Panc1 (cell line): Measurements from ENCODE around the gene PPP1R14B. TPM values are rescaled to one million over a fixed set of nuclear protein-coding genes. Genes with fewer than 3 reads are reported as not detected.

Experiments used
- ATAC-seq: fragments of 200-7000 bp; cut with Tn5 transposase; 2 replicates; pipeline ENCODE4 v1.9.1; 2020; ENCODE audit warnings: mild to moderate bottlenecking, moderate library complexity
- BruUV-seq: library from RNA; stranded (reverse); fragments of 400-500 nt; replicated peaks from 2 replicates; lab custom pipeline; 2021; lab: Mats Ljungman, UMichigan
- CTCF ChIA-PET: fragments of 300-600 bp; sonication (Branson Sonifier 250); formaldehyde crosslinking; loops from one replicate; lab custom pipeline; 2022; ENCODE audit warnings: antibody characterized with exemption; lab: Charles Lee
- POLR2A ChIA-PET: fragments of 300-600 bp; sonication (Branson Sonifier 250); formaldehyde crosslinking; loops from one replicate; lab custom pipeline; 2022; ENCODE audit warnings: antibody characterized with exemption; lab: Charles Lee
- DNase-seq: peaks from one replicate; pipeline ENCODE4 v3.0.0-alpha.2; 2010; ENCODE audit warnings: low read depth, low spot score
- H3K27ac ChIP-seq: 2 replicates; pipeline ENCODE4 v1.5.1; 2011; ENCODE audit warnings: mild to moderate bottlenecking, low read length, inconsistent platforms
- H3K27me3 ChIP-seq: fragments of 200-500 bp; sonication (Bioruptor generic); 2 replicates; pipeline ENCODE4 v1.6.0; 2014; ENCODE audit warnings: low read length, inconsistent platforms; ENCODE audit not compliant: control insufficient read depth, insufficient read depth
- H3K36me3 ChIP-seq: fragments of 200-500 bp; sonication (Bioruptor generic); 2 replicates; pipeline ENCODE4 v1.5.1; 2014; ENCODE audit warnings: inconsistent platforms, mild to moderate bottlenecking, low read length, moderate library complexity; ENCODE audit not compliant: control insufficient read depth, insufficient read depth
- H3K4me1 ChIP-seq: 2 replicates; pipeline ENCODE4 v1.5.1; 2011; ENCODE audit warnings: inconsistent platforms, mild to moderate bottlenecking, low read length, moderate library complexity; ENCODE audit not compliant: control insufficient read depth, insufficient read depth
- H3K4me3 ChIP-seq, 2 experiments: 2 replicates each; pipeline ENCODE4 v1.5.1; 2011 to 2012; ENCODE audit warnings: low read depth in 2 of 2, low read length in 2 of 2, mild to moderate bottlenecking in 2 of 2, inconsistent platforms in 1 of 2, moderate library complexity in 1 of 2
- H3K9me3 ChIP-seq: fragments of 200-500 bp; sonication (Bioruptor generic); 2 replicates; pipeline ENCODE4 v1.5.1; 2014; ENCODE audit warnings: low read depth, mild to moderate bottlenecking, inconsistent platforms, low read length, moderate library complexity; ENCODE audit not compliant: control insufficient read depth, insufficient read depth
- POLR2AphosphoS5 ChIP-seq: IDR thresholded peaks from 2 replicates; pipeline ENCODE4 v1.6.1; 2012; ENCODE audit warnings: mild to moderate bottlenecking, low read depth, low read length, moderate library complexity
- SIN3A ChIP-seq: IDR thresholded peaks from 2 replicates; pipeline ENCODE4 v1.6.1; 2012; ENCODE audit warnings: low read depth, mild to moderate bottlenecking, low read length, moderate library complexity, borderline replicate concordance; ENCODE audit not compliant: insufficient read depth
- TCF7L2 ChIP-seq: IDR thresholded peaks from 2 replicates; pipeline ENCODE4 v1.6.1; 2011; ENCODE audit warnings: mild to moderate bottlenecking, low read depth, low read length, inconsistent platforms
- in situ Hi-C: cut with HindIII; loops from 2 replicates; pipeline ENCODE4 v1.10.0; 2016; ENCODE audit warnings: low sequenced_read_pairs, low pct_unique_long_range_greater_than_20kb
- intact Hi-C: fragments of 100-400 bp; cut with micrococcal nuclease; formaldehyde crosslinking; loops from one replicate; pipeline ENCODE4 v1.10.0; 2022; ENCODE audit not compliant: unreplicated experiment
- total RNA-seq: library from RNA; stranded (reverse); gene quantifications from one replicate; pipeline ENCODE4 v1.2.1, GENCODE V29; 2021; ENCODE audit not compliant: unreplicated experiment
- TF ChIP-seq, protein P1 (sequence below), 2 experiments: IDR thresholded peaks; 2 replicates each; pipeline ENCODE4 v1.6.1; 2011 to 2012; ENCODE audit warnings: low read depth in 2 of 2, control low read depth in 1 of 2, low read length in 1 of 2, mild to moderate bottlenecking in 1 of 2, moderate library complexity in 1 of 2; ENCODE audit not compliant: insufficient read depth in 1 of 2
- TF ChIP-seq, protein P2 (sequence below): fragments of 450-650 bp; IDR thresholded peaks from 2 replicates; pipeline ENCODE4 v1.5.1; 2017; ENCODE audit warnings: mild to moderate bottlenecking

The PPP1R14B gene
- total RNA-seq, 1 experiment from 2014 or later, result 261 TPM

DNA sequence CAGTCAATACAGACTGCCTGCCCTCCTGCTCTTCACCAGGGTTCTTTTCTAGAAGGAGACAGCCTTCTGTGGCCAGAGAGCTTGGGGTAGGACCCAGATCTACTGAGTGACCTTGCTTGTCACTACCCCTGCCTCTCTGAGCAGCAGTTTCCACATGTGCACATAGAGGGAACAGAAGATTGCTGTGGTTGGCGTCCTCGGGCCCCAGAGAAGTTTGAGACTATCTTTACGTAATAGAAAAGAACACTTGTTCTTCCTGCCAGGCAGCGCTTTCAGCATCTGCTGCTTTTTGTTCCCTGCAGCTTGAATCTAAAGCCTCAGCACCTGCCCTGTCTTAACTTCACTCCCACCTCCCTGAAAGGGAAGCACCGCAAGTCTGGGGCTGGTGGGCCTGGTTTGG, 7.7 kb downstream of the PPP1R14B start:
- no peaks in the 10 kb centered on the region; the same call in 1 of the 2 replicates for H3K36me3 ChIP-seq
- intact Hi-C loops, result no loop called here
- BruUV-seq, result no TSS peak
- DNase-seq (no peak), ATAC-seq (no peak)
- no peak overlapping the region for H3K4me3 ChIP-seq
- H3K9me3 ChIP-seq, result no peaks in the 10 kb centered on the region
- TF ChIP-seq SIN3A (no peak), POLR2AphosphoS5 (no peak), TCF7L2 (no peak)
- TF ChIP-seq, protein P1, sequence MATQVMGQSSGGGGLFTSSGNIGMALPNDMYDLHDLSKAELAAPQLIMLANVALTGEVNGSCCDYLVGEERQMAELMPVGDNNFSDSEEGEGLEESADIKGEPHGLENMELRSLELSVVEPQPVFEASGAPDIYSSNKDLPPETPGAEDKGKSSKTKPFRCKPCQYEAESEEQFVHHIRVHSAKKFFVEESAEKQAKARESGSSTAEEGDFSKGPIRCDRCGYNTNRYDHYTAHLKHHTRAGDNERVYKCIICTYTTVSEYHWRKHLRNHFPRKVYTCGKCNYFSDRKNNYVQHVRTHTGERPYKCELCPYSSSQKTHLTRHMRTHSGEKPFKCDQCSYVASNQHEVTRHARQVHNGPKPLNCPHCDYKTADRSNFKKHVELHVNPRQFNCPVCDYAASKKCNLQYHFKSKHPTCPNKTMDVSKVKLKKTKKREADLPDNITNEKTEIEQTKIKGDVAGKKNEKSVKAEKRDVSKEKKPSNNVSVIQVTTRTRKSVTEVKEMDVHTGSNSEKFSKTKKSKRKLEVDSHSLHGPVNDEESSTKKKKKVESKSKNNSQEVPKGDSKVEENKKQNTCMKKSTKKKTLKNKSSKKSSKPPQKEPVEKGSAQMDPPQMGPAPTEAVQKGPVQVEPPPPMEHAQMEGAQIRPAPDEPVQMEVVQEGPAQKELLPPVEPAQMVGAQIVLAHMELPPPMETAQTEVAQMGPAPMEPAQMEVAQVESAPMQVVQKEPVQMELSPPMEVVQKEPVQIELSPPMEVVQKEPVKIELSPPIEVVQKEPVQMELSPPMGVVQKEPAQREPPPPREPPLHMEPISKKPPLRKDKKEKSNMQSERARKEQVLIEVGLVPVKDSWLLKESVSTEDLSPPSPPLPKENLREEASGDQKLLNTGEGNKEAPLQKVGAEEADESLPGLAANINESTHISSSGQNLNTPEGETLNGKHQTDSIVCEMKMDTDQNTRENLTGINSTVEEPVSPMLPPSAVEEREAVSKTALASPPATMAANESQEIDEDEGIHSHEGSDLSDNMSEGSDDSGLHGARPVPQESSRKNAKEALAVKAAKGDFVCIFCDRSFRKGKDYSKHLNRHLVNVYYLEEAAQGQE (IDR thresholded peaks at IDR 0.05; ENCODE audit: insufficient read depth in 1 of 2, low read depth in 2 of 2, low read length in 1 of 2), result no peak
- TF ChIP-seq, protein P2, sequence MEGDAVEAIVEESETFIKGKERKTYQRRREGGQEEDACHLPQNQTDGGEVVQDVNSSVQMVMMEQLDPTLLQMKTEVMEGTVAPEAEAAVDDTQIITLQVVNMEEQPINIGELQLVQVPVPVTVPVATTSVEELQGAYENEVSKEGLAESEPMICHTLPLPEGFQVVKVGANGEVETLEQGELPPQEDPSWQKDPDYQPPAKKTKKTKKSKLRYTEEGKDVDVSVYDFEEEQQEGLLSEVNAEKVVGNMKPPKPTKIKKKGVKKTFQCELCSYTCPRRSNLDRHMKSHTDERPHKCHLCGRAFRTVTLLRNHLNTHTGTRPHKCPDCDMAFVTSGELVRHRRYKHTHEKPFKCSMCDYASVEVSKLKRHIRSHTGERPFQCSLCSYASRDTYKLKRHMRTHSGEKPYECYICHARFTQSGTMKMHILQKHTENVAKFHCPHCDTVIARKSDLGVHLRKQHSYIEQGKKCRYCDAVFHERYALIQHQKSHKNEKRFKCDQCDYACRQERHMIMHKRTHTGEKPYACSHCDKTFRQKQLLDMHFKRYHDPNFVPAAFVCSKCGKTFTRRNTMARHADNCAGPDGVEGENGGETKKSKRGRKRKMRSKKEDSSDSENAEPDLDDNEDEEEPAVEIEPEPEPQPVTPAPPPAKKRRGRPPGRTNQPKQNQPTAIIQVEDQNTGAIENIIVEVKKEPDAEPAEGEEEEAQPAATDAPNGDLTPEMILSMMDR, result no peak
- H3K27me3 ChIP-seq, result no peaks in the 10 kb centered on the region
- H3K27ac ChIP-seq, result no peak overlapping the region
- H3K4me1 ChIP-seq, result peaks cover 24% of the 10 kb centered on the region
- POLR2A ChIA-PET, result interaction anchor here (0.6 kb wide), 1 partner anchor 270 kb away, joined by 3 read pairs; no protein-coding TSS in a partner anchor
- in situ Hi-C loops, result no loop called here
- CTCF ChIA-PET, result no interaction called here

DNA sequence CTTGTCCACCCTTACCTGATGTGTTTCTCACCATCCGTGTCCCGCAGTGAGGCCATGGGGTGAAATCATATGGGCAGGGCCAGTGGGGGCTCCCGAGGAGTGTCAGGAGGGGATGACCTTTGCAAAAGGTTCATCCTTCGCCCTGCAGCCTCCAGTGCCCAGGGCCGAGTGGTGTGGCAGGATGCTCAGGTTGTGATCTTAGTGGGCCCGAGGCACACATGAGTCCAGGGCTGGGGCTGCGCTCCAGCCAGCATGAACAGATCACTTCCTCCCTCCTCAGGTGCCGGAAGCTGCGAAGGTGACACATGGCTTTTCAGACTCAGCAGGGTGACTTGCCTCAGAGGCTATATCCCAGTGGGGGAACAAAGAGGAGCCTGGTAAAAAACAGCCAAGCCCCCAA, 8.7 kb downstream of the PPP1R14B start:
- BruUV-seq, result no TSS peak
- CTCF ChIA-PET, result interaction anchor here (0.7 kb wide), 1 partner anchor 14 kb away, joined by 3 read pairs; the partner anchor contains the start of gene PLCB3
- no peak for ATAC-seq
- in situ Hi-C loops, result no loop called here
- no peak for DNase-seq
- POLR2A ChIA-PET, result no interaction called here
- H3K4me3 ChIP-seq, result no peak overlapping the region
- TF ChIP-seq, protein P1 (IDR thresholded peaks at IDR 0.05; ENCODE audit: insufficient read depth in 1 of 2, low read depth in 2 of 2, low read length in 1 of 2), result no peak
- TF ChIP-seq POLR2AphosphoS5 (no peak), SIN3A (no peak), TCF7L2 (no peak)
- TF ChIP-seq, protein P2, result no peak
- intact Hi-C loops, result no loop called here
- no peaks in the 10 kb centered on the region for H3K27me3 ChIP-seq
- H3K4me1 ChIP-seq, result peaks cover 22% of the 10 kb centered on the region
- no peaks in the 10 kb centered on the region; the same call in 1 of the 2 replicates for H3K36me3 ChIP-seq
- H3K27ac ChIP-seq, result no peak overlapping the region
- no peaks in the 10 kb centered on the region for H3K9me3 ChIP-seq
